Measurements from ENCODE around the gene CEP135. TPM values are rescaled to one million over a fixed set of nuclear protein-coding genes. Genes with fewer than 3 reads are reported as not detected.

CEP135 gene, protein sequence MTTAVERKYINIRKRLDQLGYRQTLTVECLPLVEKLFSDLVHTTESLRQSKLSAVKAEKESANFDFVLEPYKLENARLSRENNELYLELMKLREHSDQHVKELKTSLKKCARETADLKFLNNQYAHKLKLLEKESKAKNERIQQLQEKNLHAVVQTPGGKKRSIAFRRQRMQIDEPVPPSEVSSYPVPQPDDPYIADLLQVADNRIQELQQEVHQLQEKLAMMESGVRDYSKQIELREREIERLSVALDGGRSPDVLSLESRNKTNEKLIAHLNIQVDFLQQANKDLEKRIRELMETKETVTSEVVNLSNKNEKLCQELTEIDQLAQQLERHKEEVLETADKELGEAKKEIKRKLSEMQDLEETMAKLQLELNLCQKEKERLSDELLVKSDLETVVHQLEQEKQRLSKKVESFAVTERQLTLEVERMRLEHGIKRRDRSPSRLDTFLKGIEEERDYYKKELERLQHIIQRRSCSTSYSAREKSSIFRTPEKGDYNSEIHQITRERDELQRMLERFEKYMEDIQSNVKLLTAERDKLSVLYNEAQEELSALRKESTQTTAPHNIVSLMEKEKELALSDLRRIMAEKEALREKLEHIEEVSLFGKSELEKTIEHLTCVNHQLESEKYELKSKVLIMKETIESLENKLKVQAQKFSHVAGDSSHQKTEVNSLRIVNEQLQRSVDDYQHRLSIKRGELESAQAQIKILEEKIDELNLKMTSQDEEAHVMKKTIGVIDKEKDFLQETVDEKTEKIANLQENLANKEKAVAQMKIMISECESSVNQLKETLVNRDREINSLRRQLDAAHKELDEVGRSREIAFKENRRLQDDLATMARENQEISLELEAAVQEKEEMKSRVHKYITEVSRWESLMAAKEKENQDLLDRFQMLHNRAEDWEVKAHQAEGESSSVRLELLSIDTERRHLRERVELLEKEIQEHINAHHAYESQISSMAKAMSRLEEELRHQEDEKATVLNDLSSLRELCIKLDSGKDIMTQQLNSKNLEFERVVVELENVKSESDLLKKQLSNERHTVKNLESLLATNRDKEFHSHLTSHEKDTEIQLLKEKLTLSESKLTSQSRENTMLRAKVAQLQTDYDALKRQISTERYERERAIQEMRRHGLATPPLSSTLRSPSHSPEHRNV
- 14.8 TPM for total RNA-seq (ENCODE audit: unreplicated experiment)
- long read RNA-seq, partial matches to known transcripts: 5 of 6 reads
- long read RNA-seq, other reads (novel, unspliced or antisense): 0 of 6 reads

GRCh38 chr4:55948726-55949481, at the start of gene CEP135:
Gene CEP135, plus strand, starts transcription at chr4:55948945. Its CDS starts 3,186 bp downstream, at chr4:55952131.
- H3K27ac Mint-ChIP-seq (ENCODE audit: unreplicated experiment): peak within 1 kb of the TSS; percentile 99

DNA sequence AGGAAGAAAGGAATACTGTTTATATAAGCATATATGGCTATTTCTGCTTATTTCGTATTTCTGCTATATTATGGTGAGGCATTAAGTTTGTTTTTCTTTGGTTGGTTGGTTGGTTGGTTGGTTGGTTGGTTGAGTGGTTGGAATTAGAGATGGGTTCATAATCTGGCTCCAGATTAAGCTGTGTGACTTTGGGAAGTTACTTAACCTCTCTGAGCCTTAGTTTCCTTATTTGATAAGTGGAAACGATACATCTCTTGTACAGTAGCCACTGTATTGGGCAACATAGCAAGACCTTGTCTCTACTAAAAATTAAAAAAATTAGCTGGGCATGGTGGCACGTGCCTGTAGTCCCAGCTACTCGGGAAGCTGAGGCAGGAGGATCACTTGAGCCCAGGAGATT, 46.1 kb upstream of the CEP135 start:
- H3K27me3 Mint-ChIP-seq (ENCODE audit: unreplicated experiment): no peaks in the 10 kb centered on the region
- H3K27ac Mint-ChIP-seq (ENCODE audit: unreplicated experiment): no peak overlapping the region
- TF ChIP-seq, protein P1, sequence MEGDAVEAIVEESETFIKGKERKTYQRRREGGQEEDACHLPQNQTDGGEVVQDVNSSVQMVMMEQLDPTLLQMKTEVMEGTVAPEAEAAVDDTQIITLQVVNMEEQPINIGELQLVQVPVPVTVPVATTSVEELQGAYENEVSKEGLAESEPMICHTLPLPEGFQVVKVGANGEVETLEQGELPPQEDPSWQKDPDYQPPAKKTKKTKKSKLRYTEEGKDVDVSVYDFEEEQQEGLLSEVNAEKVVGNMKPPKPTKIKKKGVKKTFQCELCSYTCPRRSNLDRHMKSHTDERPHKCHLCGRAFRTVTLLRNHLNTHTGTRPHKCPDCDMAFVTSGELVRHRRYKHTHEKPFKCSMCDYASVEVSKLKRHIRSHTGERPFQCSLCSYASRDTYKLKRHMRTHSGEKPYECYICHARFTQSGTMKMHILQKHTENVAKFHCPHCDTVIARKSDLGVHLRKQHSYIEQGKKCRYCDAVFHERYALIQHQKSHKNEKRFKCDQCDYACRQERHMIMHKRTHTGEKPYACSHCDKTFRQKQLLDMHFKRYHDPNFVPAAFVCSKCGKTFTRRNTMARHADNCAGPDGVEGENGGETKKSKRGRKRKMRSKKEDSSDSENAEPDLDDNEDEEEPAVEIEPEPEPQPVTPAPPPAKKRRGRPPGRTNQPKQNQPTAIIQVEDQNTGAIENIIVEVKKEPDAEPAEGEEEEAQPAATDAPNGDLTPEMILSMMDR (IDR thresholded peaks at IDR 0.05; ENCODE audit: unreplicated experiment): no peak
- no peaks in the 10 kb centered on the region for H3K9me3 Mint-ChIP-seq (ENCODE audit: unreplicated experiment)
- no peak for DNase-seq (ENCODE audit: low spot score)
- no peaks in the 10 kb centered on the region for H3K36me3 Mint-ChIP-seq (ENCODE audit: low read depth, unreplicated experiment)
- no peaks in the 10 kb centered on the region for H3K4me1 Mint-ChIP-seq (ENCODE audit: unreplicated experiment)
- H3K4me3 Mint-ChIP-seq (ENCODE audit: unreplicated experiment): no peak overlapping the region

More at GRCh38 chr4:55948726-55949481, at the start of gene CEP135:
- peaks cover 36% of the 10 kb centered on the region for H3K4me1 Mint-ChIP-seq (ENCODE audit: unreplicated experiment)
- H3K36me3 Mint-ChIP-seq (ENCODE audit: low read depth, unreplicated experiment): peaks cover 26% of the 10 kb centered on the region
- peaks cover 11% of the 10 kb centered on the region for H3K27me3 Mint-ChIP-seq (ENCODE audit: unreplicated experiment)
- no peaks in the 10 kb centered on the region for H3K9me3 Mint-ChIP-seq (ENCODE audit: unreplicated experiment)
- TF ChIP-seq, protein P1 (IDR thresholded peaks at IDR 0.05; ENCODE audit: unreplicated experiment): peak; percentile 96
- H3K4me3 Mint-ChIP-seq (ENCODE audit: unreplicated experiment): peak within 1 kb of the TSS; percentile 95
- DNase-seq (ENCODE audit: low spot score): peak; percentile 97

- no peak for DNase-seq (ENCODE audit: low spot score)
- Mint-ChIP-seq H3K27ac (ENCODE audit: unreplicated experiment) (no peak overlapping the region), H3K9me3 (ENCODE audit: unreplicated experiment) (no peaks in the 10 kb centered on the region), H3K4me1 (ENCODE audit: unreplicated experiment) (no peaks in the 10 kb centered on the region), H3K27me3 (ENCODE audit: unreplicated experiment) (no peaks in the 10 kb centered on the region), H3K4me3 (ENCODE audit: unreplicated experiment) (no peak overlapping the region), H3K36me3 (ENCODE audit: low read depth, unreplicated experiment) (no peaks in the 10 kb centered on the region)
- TF ChIP-seq, protein P1 (IDR thresholded peaks at IDR 0.05; ENCODE audit: unreplicated experiment): no peak
Observed at GRCh38 chr4:55903577-55903976, 45.2 kb upstream of the CEP135 start.

DNA sequence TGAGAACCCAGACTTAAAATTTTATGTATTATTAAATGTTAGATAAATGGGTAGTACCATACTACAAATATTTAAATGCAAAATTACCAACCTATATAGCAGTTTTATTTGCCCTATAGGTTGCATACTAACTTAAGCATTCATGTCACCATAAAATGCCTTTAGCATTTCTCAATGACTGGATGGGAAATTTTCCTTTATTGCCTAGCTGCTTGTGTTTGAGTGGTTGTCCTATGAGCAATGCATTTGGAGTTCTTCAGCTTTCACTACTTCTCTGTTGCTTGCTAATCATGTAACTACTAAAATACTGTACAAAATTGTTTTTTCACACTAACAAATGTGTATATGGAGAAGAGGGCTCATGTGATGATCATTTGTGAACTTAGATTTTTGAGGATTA, 44.2 kb upstream of the CEP135 start:
- Mint-ChIP-seq H3K9me3 (ENCODE audit: unreplicated experiment) (no peaks in the 10 kb centered on the region), H3K27ac (ENCODE audit: unreplicated experiment) (no peak overlapping the region), H3K36me3 (ENCODE audit: low read depth, unreplicated experiment) (peaks cover 4% of the 10 kb centered on the region), H3K4me1 (ENCODE audit: unreplicated experiment) (no peaks in the 10 kb centered on the region), H3K27me3 (ENCODE audit: unreplicated experiment) (no peaks in the 10 kb centered on the region), H3K4me3 (ENCODE audit: unreplicated experiment) (no peak overlapping the region)
- TF ChIP-seq, protein P1 (IDR thresholded peaks at IDR 0.05; ENCODE audit: unreplicated experiment): no peak
- DNase-seq (ENCODE audit: low spot score): no peak

Measured in endothelial cell (in vitro differentiated cells).